ENCODE data around the gene MDH1.
A peak's percentile ranks its signal among the peaks of the same experiment; 100 is the strongest.
"Not testable (repeated sequence)": the region's sequence is repeated elsewhere in the genome, so short reads cannot be mapped to it uniquely, and the experiment has no call there.

The MDH1 gene

DNA sequence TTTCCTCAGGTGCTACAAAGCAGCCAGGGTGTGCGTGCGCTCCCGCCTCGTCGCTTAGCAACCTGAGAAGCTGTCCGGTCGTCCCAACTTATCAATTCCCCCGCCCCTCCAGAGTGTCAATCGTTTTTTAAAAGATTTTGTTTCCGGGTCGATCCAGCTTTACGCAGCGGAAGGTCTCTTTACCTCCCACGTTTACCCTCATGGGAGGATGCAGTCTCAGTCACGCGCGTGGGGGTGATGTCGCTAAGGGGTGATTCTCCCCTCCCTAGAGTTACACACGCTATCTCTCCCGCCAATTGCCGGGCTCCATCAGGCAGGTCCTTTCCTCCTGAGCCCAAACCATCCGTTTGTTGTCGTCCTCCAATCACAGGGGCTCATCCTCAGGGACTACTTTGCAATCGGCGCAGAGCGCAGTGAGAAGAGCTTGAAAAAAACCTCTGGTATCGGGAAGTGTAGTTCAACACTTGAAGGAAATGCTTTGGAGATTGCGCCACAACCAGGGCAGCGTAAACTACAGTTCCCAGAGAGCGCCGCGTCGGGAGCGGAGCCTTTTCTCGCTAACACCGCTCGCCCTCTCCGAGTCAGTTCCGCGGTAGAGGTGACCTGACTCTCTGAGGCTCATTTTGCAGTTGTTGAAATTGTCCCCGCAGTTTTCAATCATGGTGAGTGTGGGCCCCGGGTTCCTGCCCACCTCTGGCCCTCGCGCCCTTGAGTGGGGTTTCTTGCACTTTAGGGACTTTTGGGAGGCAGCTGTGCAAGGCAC, at the start of gene MDH1, which contains the start of gene WDPCP:
Gene MDH1, plus strand, starts transcription at position 579 of the 763 bp plus-strand sequence. Its CDS starts 81 bp downstream, at position 660.
Gene WDPCP, minus strand, starts transcription at position 93 of the 763 bp plus-strand sequence. CDS start 206 bp downstream, outside the sequence.
- peak; percentile 95 for FAIRE-seq

- peak; percentile 73 for FAIRE-seq
These were observed 49.2 kb upstream of the MDH1 start for GRCh38 chr2:63539416-63540162.

GRCh38 chr2:63544017-63544627, 44.6 kb upstream of the MDH1 start:
- peak; percentile 95 for FAIRE-seq

DNA sequence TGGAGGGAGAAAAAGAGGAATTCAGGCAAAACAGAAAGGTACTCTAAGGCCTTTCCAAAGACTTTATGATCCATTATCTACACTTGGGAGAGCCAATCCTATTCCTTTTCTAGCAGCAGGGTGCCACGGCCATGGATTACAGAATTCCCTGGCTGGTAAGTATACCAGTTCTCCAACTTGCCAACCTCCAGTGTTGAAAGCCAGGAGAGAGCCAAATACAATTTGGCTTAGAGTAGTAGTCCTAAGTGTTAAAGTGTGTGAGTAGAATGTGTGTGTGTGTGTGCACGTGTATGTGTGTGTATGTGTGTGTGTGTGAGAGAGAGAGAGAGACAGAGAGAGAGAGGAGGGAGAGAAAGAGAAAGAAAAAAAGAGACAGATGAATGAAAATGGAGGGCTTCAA, 43.7 kb upstream of the MDH1 start:
- no peak for FAIRE-seq

DNA sequence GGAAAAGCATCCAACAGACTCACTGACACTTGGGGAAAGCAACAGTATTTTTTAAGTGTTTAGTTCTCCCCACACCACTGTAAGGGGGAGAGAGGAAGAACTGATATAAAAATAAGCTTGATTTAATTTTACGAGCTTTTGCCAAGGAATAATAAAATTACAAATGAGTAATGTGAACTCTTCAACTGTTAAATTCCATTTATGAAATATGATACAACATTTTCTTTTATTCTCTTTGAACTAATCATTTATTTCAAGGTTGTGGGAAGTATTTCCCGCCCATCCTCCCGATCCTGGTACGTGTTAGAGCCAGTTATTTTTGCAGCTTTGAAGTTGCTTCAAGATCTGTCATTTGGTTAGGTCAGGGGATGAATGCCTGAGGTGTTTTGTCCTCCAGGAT, 35.7 kb upstream of the MDH1 start:
- FAIRE-seq, result no peak

- FAIRE-seq, result no peak
These were observed 33.5 kb upstream of the MDH1 start for GRCh38 chr2:63555299-63555698.

GRCh38 chr2:63555931-63556330, 32.8 kb upstream of the MDH1 start:
- FAIRE-seq, result no peak

- FAIRE-seq, result not testable (repeated sequence)
These were observed 30.9 kb upstream of the MDH1 start for GRCh38 chr2:63557819-63558218.

GRCh38 chr2:63558922-63559321, 29.8 kb upstream of the MDH1 start:
- not testable (repeated sequence) for FAIRE-seq

- no peak for FAIRE-seq
These were observed 26.0 kb upstream of the MDH1 start for GRCh38 chr2:63562751-63563150.

- FAIRE-seq, result no peak
These were observed 19.0 kb upstream of the MDH1 start for GRCh38 chr2:63569740-63570139.

- FAIRE-seq, result no peak
These were observed 17.5 kb upstream of the MDH1 start for GRCh38 chr2:63571291-63571690.

- FAIRE-seq, result no peak
These were observed 16.8 kb upstream of the MDH1 start for GRCh38 chr2:63572001-63572400.

DNA sequence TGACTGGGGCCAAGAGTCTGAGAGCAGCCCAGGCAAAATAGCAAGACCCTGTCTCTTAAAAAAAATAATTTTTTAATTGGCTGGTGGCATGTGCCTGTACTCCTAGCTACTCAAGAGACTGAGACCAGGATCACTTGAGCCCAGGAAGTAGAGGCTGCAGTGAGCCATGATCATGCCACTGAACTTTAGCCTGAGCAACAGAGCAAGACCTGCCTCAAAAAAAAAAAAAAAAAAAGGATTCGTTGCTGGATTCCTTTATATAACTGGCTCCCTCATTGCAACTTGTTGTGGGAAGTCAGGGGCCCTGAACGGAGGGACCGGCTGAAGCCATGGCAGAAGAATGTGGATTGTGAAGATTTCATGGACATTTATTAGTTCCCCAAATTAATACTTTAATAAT, 15.7 kb upstream of the MDH1 start:
- FAIRE-seq, result not testable (repeated sequence)

- FAIRE-seq, result not testable (repeated sequence)
These were observed 14.9 kb upstream of the MDH1 start for GRCh38 chr2:63573726-63574345.

GRCh38 chr2:63576546-63576945, 12.2 kb upstream of the MDH1 start:
- no peak for FAIRE-seq

DNA sequence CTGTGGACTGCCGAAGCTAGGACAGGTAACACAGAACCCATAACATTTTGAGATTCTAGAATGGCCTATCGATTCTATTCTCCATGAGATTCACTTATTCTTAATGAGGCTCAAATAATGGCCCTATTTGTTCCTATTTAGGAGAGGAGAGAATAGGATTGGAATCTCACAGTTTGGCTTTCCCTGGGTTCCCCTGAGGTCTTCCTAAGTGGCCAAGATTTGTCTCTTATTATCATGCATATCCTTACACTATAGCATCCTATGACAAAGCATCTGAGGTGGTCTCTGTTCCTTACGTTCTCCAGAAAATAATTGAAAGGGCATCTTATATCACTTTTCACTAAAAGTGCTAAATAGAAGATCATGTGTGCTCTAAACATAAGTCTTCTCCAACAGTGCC, 10.0 kb upstream of the MDH1 start:
- no peak for FAIRE-seq

DNA sequence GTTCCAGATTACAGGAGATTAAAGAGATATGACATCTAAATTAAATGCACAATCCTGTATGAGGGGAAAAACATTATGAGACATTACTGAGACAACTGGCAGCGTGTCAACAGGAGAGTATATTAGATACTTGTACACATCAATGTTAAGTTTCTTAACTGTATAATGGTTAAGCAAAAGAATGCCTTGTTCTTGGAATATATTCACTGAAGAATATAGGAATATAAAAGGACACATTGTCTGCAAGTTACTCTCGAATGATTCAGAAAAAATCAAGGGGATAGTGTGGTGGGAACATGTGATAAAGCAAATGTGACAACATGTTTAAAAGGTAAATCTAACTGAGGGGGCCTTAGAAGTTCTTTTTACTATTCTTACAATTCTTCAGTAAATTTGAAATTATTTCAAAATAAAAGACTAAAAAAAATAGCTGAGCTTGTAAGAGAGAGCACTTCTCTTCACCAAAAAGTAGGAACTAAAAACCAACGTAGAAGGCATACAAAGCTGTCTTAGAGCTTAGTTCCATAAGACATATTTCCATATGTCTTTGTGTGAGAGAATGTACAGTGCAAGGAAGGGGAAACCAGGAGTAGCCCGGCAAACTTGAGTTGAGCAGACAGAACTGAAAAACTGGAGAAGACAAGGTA, 8.0 kb upstream of the MDH1 start:
- FAIRE-seq, result no peak

DNA sequence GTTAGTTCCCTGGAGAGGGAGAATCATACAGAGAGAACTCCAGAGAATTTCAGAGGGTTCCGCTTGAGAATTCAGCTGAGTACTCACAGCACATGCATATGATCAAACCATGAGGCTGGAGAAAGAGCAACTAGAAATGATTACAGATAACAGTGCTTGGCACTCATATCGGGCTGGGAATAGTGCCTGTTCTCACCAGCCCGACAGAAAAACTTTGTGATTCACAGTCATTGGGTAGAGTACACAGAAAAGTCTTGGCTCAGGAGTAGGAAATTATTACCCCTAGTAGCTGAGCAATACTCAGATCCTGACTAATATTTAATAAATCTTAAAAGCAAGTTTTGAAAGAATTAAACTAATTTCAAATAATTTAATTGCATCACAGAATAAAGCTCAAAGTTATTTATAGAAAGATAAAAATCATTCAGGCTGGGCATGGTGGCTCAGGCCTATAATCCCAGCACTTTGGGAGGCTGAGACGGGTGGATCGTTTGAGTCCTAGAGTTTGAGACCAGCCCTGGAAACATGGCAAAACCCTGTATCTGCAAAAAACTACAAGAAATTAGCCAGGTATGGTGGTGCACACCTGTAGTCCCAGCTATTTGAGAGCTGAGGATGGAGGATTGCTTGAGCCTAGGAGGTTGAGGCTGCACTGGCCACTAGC, 7.3 kb upstream of the MDH1 start:
- no peak for FAIRE-seq

DNA sequence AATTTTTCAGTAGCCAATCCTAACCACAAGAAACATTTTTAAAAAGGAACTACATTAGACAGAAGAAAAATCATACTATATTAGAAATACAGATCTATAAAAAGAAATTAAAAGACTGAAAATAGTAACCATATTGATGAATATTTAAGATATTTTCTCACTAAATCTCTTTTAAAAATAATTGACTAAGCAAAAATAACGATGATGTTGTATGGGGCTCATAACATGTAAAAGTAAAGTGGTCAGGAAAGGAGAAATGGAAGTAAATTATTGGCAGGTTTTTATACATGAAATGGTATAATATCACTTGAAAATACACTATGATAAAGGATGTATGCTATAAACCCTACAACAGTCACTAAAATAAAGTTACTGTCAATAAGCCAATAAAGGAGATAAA, 5.9 kb upstream of the MDH1 start:
- peak; percentile 22 for FAIRE-seq

DNA sequence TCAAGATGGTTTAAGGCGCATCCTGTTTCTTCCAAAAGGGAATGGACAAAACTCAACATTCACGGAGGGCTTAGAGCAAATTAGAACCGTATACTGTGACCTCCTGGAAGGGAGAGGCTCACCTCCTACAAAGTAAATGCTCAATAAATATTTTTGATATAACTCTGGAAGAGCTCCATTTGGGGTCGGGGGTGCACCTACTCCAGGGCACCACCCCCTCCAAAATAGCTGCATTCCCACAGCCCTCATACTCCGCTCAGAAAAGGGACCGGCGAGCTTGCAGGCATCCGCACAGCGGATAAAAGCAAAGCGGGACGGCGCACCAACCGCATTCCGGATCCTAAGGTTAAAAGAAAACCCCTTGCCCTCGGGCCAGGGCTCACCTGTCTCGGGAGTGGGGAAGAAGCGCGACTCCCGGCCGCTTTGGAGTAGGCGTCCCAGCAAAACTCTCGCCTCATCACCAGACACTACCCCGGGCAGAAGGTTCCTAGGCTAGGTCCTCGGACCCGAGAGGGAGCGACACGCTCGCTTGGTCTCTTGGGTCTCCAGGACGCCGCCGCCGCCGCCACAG, 864 bp upstream of the MDH1 start:
- no peak for FAIRE-seq
